GM18867 (cell line): ENCODE results near the gene SP110.

Experiments used
- ATAC-seq: cut with Tn5 transposase; IDR thresholded peaks from one replicate; pipeline ENCODE4 v1.9.1; 2021; ENCODE audit warnings: mild to moderate bottlenecking, moderate library complexity; ENCODE audit not compliant: unreplicated experiment

Gene SP110

DNA sequence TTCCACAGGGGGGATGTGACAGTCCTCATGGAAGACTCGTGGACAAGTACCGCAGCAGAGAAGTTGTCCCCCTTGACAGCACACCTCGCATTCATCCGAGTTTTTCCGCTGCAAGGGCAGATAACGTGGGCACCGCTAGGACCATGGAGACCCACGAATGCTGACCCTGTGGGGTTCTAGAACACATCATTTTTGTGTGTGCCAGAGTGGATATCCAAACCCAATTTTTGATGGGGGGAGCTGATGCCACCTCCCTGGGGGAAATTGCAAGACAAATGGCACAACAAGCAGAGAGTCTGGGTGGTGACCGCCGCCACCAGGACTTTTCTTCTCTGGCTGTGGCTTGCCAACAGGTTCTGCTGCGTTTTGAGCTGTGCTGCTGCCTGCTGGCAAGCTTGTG, 46.9 kb downstream of the SP110 start:
- ATAC-seq = no peak

DNA sequence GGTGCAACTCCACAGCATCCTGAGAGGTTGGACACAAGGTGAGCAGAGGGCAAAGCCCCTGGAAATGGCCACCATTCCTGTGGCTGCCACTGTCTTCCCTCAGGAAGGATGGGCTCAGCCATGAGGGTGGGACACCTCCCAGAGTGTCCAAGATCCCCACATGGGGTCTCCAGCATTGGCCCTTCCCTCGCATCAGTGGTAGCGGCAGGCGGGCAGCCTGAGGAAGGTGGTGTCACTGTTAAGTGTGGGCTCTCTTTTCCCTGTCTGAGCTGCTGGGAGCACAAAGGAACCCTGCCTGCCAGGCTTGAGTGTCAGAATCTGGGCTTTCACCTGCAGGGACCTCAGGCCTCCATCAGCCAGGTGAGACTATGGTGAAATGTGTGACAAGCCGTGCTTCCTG, 47.6 kb downstream of the SP110 start:
- no peak for ATAC-seq

DNA sequence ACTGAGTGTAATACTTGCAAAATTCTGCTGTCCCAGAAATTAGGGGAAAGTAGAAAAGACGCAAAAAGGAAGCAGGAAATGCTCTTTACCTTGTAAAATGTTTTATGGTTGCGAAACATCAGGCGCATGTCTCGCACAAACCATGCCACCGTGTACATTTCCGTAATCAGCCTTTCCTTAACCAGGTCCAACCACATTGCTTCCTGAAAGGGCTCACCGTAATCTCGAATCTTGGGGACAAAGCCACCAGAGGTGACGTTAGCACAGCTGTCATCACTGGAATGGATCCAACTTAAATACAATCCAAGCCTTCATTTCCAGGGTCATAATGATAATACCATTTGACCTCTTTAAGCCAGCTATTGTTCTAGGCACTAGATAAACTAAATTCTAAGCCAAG, 49.3 kb downstream of the SP110 start:
- ATAC-seq = no peak

DNA sequence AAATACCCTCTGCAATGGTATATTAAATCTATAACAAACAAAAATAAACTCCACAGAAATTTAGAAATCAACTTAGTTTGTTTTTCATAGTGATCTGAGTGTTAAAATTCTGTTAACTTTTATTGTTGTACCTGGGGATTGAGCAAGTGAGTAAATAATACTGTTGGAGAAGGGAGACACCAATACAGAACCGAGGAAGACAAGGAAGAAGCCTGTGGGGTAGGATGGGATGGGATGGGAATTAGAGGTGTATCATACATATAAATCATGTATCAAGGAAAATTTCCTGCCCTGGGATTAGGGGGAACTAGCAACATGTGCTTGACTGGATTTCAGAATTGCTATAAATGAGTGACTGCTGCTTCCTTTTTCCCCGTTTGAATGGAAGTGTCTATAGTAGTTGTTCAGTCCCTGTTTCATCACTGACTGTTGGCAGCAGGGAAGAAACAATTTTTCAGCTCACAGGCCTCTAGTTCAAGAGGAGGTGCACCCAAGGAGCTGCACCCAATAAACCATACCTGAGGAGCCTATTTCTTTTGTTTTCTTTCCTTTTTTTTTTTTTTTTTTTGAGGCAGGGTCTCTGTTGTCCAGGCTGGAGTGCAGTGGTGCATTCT, 53.1 kb downstream of the SP110 start:
- no peak for ATAC-seq

DNA sequence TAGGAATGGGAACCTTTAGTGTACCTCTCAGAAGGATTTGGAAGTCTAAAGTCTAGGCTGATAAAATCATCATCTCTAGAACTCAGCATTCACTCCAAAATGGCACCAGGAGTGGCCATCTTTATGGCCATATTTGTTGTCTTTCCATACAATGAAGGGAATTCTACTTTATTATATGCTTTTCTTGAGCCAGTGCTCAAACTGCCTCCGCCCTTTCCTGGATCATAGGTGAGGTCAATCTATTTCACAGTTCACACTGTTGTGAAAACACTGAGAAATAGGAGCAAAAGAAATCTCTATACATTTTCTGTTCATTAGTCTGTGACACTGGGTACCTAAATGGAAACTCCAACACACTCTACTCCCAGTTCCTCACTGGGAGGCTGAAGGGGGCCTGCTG, 55.6 kb downstream of the SP110 start:
- no peak for ATAC-seq

DNA sequence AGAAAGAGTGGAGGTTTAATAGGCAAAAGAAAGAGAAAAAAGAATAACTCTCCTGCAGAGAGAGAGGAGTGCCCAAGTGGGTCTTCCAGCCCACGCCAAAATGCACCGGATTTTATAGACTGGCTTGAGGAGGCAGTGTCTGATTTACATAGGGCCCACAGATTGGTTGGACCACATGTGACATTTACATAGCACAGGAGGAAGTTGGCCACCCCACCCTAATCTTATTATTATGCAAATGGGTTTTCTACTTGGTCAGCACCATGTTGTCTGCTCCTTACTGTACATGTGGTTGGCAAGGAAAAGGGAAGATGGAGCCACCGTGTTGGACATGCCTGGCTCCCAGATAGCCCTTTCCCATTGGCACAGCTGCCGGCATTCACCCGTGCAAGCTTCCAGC, 56.8 kb downstream of the SP110 start:
- ATAC-seq = no peak

DNA sequence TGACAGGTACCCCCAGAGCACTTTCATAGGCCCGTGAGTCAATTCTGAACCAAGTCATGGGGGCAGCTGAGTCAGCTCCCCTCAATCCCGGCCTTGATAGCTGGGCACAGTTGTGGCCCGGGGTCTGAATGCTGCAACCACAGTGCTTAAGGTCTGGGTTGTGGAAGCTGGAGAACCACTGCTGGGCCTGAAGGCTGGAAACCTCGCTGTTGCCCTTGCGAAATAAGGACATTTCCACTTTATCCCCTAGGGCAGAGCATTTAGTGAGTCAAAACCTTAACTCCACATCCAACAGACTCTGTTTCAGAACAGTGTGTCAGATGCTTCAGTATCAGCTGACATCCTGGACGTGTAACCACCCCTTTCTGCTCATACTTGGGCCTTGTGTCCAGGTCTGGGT, 58.6 kb downstream of the SP110 start:
- no peak for ATAC-seq

DNA sequence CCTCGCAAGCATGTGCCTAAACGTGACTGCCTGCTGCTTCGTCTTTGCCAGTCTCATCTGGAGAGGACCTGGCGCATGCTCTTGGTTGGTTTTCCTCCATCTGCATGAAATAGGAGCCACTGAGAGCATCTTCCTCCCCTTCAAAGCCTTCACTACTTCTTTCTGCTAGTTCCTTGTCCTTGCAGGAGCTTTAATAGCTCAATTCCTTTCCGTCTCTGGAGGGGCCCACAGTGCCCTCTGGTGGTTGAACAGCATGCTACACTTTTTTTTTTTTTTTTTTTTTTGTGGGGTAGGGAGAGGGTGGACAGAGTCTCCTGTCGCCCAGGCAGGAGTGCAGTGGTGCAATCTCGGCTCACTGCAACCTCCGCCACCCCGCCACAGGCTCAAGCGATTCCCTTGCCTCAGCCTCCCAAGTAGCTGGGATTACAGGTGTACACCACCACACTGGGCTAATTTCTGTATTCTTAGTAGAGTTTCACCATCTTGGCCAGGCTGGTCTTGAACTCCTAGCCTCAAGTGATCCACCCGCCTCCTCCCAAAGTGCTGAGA, 59.6 kb downstream of the SP110 start:
- no peak for ATAC-seq

DNA sequence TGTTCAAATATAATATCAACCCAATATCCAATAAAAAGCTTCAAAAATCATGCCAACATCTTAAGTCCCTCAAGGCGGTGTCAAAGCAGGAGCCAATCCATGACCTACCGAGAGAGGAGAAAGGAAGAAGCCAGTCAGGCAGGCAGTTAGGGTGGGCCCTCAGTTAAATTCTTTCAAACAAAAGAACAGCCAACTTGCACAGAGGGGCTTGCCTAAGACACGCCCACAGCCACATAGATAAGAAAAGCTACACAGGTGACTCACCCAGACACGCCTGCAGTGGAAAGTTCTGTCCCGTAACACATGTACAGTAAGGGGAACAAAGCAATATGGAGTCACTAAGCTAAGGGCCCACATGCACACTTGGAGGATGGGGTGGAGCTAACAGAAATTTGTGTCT, 61.3 kb downstream of the SP110 start:
- no peak for ATAC-seq

DNA sequence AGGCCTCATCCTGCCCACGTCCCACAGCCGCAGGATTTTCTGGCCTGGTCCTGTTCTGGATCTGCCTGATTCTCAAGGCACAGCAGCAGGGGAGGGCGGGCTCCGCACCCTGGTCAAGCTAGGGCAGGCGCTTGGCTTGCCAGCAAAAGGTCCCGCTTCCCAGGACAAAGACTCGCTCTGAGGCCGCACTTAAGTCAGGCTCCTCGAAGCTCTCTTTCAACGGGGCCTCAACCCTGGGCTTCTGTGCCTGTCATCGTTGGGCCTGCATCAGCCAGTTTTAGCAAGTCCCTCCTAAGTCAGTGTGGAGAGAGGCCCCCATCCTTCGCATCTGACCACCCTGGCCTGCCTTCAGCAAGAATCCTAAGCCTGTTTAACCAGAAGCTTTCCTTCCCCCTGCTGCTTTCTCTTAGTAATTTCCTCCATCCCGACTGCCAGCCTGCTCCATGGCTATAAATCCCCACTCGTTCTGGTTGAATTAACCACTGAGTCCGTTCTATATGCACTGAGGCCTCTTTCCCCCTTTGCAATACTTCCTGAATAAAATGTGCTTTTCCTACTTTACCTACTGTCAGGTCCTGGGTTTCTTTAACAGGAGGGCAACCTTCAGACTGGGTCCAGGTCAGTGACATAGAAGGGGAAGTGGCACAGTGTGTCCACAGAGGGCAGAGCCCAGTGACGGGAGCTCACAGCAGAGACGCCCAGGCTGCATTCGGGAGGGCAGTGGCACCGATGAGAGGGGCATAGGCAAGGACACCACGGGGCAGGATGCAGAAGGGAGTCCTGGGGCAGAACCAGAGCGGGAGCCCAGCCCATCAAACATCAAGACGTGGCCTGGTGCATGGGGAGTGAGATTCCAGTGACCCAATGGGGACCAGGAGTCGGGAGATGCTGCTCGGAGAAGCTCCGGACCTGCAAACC, 62.7 kb downstream of the SP110 start:
- no peak for ATAC-seq

DNA sequence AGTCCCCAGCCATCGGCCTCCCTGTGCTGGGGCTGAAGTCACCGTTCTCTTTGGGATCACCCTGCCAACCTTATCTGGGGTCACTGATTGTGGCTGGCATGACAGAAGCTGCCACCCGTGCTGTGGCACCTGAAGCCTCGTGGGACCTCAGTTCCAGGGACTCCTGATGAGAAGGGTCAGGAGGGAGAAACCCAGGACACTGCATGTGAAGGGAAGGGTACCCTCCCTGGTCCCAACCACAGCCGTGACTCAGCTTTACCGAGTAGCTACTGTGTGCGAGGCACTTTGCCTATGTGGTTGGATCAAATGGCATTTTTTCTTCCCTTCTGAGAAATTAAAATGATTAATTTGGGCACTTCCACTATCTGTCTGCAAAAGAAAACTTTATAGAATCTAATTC, 64.4 kb downstream of the SP110 start:
- no peak for ATAC-seq

DNA sequence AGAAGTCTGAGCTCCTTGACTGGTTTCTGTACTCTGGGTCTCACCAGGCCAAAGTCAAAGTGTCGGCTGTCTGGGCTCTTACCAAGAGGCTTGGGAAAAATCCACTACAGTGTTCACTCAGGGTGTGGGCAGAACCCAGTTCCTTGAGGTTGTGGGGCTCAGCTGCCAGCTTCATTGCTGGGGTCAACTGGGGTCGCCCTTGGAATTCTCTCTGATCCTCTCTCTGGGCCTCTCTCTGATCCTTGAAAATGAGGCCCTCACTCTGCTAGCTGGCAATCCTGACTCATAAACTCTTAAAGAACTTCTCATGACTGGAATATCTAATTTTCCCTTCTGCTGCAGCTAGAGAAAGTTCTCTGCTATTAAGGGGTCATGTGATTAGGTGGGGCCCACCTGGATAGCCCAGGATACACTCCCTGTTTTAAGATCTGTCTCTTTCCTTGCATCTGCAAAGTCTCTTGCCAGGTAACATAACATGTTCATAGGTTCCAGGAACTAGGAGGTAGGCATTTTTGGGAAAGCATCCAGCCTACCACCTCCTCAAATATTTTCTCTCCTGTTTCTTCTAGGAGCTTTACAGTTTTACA, 66.3 kb downstream of the SP110 start:
- no peak for ATAC-seq

DNA sequence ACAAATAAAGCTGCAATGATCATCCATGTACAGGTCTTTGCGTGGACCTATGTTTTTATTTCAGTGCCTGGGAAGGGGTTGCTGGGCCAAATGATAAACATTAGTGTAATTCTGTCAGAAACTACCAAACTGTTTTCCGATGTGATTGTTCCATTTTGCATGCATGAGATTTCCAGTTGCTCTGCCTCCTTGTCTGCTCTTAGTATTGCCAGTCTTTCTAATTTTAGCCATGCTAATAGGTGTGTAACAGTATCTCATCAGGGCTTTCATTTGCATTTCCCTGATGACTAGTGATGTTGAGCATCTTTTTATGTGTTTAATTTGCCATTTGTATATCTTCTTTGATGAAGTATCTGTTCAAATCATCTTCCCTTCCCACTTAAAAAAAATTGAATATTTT, 67.5 kb downstream of the SP110 start:
- ATAC-seq = no peak

DNA sequence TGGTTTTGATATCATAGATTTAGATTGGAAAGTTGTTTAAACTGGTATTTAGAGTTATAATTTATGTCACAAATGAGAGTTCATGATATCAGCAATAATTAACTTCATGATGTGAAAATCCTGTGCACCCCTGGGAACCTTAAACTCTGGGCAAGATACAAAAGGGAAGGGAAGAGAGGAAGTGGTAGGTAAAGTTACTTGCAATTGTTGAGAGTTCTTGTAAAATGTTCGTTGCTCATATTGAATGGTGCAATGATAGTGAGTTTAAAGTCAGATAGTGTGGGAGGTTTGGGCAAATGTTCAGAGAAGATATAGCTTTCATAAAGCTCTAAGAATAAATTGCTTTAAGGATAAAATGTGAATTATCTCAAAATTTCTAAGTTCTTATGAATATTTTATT, 75.4 kb downstream of the SP110 start:
- ATAC-seq = no peak

DNA sequence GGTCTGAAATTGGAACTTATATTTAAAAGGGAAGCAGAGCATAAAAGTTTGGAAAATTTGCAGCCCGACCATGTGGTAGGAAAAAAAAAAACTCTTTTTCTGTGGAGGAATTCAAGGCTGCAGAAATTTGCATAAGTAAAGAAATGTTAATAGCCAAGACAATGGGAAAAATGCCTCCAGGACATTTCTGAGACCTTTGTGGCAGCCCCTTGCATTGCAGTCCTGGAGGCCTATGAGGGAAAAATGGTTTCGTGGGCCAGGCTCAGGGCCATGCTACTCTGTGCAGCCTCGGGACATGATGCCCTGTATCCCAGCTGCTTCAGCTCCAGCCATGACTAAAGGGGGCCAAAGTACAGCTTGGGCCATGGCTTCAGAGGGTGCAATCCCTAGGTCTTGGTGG, 79.1 kb downstream of the SP110 start:
- no peak for ATAC-seq

DNA sequence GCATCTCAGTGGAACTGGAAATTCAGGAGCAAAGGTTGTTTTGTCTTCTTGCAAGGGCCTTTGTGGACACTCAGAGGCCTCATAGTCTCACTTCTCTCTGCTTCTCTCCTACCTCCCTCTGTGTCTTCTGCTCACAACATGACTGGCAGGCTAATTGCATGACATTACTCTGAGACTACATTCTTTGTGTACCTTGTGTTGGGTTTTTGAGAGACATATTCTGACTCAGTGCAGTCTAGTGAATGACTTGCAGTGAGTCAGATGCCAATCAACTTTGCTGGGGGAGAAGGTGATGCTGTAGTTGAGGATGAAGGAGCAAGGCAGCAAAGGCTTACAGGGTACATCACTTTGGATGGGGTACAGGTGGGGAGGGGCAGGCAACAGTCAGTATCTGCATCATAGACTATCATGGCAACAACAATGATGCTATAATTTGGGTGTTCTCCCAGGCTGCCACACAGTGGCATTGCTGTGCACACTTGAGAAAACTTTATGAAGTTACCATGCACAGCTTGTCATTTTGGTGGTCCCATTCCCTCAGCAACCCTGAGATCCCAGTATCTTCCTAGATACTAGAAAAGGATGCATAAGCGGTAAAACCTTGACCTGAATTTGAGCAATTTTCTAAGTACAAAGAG, 81.8 kb downstream of the SP110 start:
- ATAC-seq = no peak

DNA sequence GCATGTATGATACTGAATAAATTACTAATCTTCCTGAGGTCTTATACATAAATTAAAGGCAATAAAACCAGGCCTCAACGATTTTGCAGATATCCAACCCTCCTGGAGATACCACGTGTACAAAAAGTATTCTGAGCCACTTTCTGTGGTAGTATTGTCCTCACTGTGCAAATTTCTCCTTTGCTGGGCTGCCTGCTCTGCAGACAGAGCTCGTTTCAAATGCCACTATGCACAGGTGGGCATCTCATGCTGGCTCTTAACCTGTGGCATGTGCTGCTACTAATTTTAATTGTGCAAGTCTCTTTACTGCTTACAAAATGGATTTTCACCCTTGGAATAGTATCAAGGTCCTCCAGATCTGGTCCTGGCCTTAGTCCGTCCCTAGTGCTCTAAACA, 84.7 kb downstream of the SP110 start:
- no peak for ATAC-seq

DNA sequence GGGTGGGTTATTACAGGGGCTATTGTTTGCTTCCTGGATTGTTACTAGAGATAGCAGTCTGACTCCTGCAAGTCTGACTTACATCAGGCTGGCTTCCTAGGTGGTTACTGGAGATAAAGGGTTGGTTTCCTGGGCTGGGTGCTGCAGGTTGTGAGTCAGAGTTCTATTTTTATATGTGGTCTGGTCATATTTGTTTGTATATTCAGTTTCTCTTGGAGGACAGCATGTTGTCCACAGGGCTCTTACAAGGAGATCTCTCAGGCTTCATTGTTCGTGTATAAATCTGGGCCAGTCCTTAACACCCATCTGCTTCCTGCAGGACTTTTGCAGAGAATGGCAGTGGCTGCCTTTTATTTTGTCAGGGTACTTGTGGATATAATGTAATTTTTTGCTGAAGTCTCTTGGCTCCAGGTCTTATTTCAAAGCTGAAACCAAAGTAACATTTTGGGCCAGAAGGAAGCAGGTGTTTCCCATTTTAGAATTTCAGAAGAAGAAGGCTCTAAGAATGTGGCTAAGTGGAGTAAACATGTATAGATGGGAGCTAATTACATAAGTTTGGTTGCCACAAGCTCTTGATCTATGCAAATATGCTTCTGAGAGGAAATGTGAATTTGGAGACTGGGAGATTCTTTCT, 85.2 kb downstream of the SP110 start:
- ATAC-seq = no peak

DNA sequence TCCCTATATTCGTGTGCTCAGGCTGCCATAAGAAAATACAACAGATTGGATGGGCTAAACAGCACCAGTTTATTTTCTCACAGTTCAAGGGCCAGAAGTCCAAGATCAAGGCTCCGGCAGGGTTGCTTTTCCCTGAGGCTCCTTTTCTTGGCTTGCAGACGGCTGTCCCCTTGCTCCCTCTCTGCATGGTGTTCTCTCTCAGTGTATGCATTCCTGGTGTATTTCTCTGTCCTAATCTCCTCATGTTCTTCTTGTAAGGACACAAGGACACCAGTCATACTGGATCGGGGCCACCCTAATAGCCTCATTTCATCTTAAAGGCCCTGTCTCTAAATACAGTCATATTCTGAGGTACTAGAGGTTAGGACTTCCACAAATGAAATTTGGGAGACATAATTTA, 88.4 kb downstream of the SP110 start:
- no peak for ATAC-seq

DNA sequence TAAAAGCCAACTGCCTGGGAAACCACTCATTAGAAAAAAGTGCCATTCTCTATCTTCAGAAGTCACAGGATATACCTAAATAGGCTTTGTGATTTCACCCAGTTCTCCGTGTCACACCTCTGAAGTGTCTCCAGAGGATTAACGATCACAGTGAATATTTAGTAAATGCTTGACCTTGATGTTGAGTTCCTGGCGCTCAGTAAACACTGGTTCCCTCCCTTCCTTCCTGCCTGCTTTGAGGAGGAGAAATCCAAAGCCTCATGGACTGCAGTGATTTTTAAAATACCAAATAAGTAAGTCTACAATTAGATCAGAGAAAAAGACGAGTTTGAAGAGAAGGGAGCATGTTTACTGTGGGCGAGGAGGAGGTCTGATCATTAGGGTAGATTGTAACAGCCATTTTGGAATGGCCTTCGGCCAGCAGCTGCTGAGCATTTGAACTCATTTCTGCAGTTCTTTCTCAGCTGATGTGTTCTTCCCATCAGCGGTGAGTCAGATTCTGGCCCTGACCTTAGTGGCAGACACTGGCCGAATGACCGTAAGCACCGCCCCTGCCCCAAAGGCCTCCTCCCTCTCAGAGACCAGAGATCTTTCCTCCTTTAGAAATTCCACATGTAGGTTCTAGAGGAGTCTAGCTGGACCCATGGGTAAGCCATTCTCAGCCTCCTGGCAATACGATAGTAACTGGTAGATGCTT, 89.0 kb downstream of the SP110 start:
- no peak for ATAC-seq
